ENCODE measurements around the gene ITPA. TPM values are rescaled to one million over a fixed set of nuclear protein-coding genes. Genes with fewer than 3 reads are reported as not detected.

ITPA gene
- total and polyA plus RNA-seq, 2 donors (not counting 3 experiments of a cell fraction or from before 2014, with no cell fraction given), result 43.2 to 65.0 TPM

DNA sequence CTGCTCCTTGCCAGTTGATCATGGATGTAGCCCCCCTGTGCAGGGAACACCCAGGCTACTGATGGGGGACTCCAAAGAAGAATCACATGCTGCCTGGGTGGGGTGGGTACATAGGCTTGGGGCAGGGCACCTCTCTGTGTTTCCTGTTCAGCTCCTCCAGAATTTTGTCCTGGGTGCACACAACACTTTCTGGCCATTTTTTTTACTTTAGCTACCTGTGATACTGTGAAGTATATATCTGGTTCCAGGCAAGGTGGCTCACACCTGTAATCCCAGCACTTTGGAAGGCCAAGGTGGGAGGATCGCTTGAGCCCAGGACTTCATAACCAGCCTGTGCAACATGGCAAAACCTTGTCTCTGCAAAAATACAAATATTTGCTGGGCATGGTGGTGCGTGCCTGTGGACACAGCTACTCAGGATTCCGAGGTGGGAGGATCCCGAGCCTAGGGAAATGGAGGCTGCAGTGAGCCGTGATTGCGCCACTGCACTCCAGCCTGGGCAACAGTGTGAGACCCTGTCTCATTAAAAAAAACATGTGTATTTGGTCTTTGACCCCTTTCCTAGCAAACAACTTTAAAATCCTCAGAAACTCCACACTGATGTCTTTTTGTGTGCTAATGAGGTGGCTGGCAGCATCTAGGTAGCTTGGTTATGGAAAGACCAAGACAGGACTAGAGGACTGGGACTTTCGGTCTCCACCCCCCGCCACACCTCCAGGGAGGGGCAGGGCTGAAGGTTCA is 15.6 kb downstream of the ITPA start:
- FAIRE-seq (no peak), DNase-seq (ENCODE audit: low read depth, low spot score) (no peak)
- H3K4me2 ChIP-seq (ENCODE audit: insufficient read depth, low read length), result no peak overlapping the region
- no peaks in the 10 kb centered on the region for H3K27me3 ChIP-seq (ENCODE audit: control insufficient read depth in 2 of 2, insufficient read depth in 2 of 2, low read length in 2 of 2)
- no peak overlapping the region for H3K4me3 ChIP-seq (replicated peaks in 1 of 3; ENCODE audit: insufficient read depth in 1 of 3, low read depth in 1 of 3, low read length in 3 of 3)
- dilution Hi-C loops (cut with MboI; ENCODE audit: extremely low pct_ligation_motif_present, low sequenced_read_pairs), result no loop called here
- H3K9me1 ChIP-seq (replicated peaks; ENCODE audit: control insufficient read depth, extremely low read depth, insufficient read depth, low read length), result no peaks in the 10 kb centered on the region
- H4K20me1 ChIP-seq (replicated peaks; ENCODE audit: control insufficient read depth, extremely low read depth, insufficient read depth, low read length), result no peaks in the 10 kb centered on the region
- H3K27ac ChIP-seq (ENCODE audit: insufficient read depth, low read depth, low read length), result no peak overlapping the region
- H3K9ac ChIP-seq (replicated peaks; ENCODE audit: extremely low read depth, insufficient read depth, low read length), result no peak overlapping the region
- H3K9me3 ChIP-seq (replicated peaks; ENCODE audit: control insufficient read depth, insufficient read depth, low read length), result no peaks in the 10 kb centered on the region
- H2AFZ ChIP-seq (ENCODE audit: low read depth, low read length), result no peak overlapping the region
- intact Hi-C loops (cut with micrococcal nuclease), result no loop called here
- TF ChIP-seq GATA2 (IDR thresholded peaks at IDR 0.05; ENCODE audit: insufficient read depth, insufficient read length, low read depth, low read length) (no peak), FOS (IDR thresholded peaks at IDR 0.05; ENCODE audit: borderline replicate concordance, insufficient read depth, low read length) (no peak), POLR2A (IDR thresholded peaks at IDR 0.05; ENCODE audit: low read depth, low read length) (no peak), MYC (IDR thresholded peaks at IDR 0.05; ENCODE audit: low read depth, low read length) (no peak), JUN (IDR thresholded peaks at IDR 0.05; ENCODE audit: borderline replicate concordance, insufficient read depth, insufficient read length, low read depth) (no peak), POLR2AphosphoS5 (IDR thresholded peaks at IDR 0.05; ENCODE audit: insufficient read depth, low read depth, low read length) (no peak), EZH2 (IDR thresholded peaks at IDR 0.05; ENCODE audit: borderline replicate concordance, low read depth, low read length, severe bottlenecking) (no peak)
- TF ChIP-seq, protein P1, sequence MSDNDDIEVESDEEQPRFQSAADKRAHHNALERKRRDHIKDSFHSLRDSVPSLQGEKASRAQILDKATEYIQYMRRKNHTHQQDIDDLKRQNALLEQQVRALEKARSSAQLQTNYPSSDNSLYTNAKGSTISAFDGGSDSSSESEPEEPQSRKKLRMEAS (IDR thresholded peaks at IDR 0.05; ENCODE audit: insufficient read depth, insufficient read length), result no peak
- TF ChIP-seq, protein P2, sequence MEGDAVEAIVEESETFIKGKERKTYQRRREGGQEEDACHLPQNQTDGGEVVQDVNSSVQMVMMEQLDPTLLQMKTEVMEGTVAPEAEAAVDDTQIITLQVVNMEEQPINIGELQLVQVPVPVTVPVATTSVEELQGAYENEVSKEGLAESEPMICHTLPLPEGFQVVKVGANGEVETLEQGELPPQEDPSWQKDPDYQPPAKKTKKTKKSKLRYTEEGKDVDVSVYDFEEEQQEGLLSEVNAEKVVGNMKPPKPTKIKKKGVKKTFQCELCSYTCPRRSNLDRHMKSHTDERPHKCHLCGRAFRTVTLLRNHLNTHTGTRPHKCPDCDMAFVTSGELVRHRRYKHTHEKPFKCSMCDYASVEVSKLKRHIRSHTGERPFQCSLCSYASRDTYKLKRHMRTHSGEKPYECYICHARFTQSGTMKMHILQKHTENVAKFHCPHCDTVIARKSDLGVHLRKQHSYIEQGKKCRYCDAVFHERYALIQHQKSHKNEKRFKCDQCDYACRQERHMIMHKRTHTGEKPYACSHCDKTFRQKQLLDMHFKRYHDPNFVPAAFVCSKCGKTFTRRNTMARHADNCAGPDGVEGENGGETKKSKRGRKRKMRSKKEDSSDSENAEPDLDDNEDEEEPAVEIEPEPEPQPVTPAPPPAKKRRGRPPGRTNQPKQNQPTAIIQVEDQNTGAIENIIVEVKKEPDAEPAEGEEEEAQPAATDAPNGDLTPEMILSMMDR (IDR thresholded peaks at IDR 0.05; ENCODE audit: extremely low read depth in 1 of 2, insufficient read depth in 1 of 2, low read depth in 1 of 2, low read length in 2 of 2), result no peak
- ChIA-PET CTCF (interaction anchor here (1.3 kb wide), 1 partner anchor 92 kb away, joined by 3 read pairs; no protein-coding TSS in a partner anchor), POLR2A (no interaction called here)
- no peaks in the 10 kb centered on the region for H3K4me1 ChIP-seq (ENCODE audit: control insufficient read depth, extremely low read depth, insufficient read depth, low read length)
- no peaks in the 10 kb centered on the region for H3K79me2 ChIP-seq (ENCODE audit: control insufficient read depth, insufficient read depth, low read length)
- BruUV-seq (replicated peaks), result no TSS peak
- peaks cover 0 to 5% of the 10 kb centered on the region in 2 experiments for H3K36me3 ChIP-seq (ENCODE audit: control insufficient read depth in 2 of 2, extremely low read depth in 1 of 2, insufficient read depth in 2 of 2, low read length in 2 of 2)
